IPS-NIHi7 (cell line): ENCODE measurements around the gene CST9L.
"Not testable (repeated sequence)": the region's sequence is repeated elsewhere in the genome, so short reads cannot be mapped to it uniquely, and the experiment has no call there.

Source experiments
- DNase-seq: peaks from one replicate; pipeline ENCODE4 v3.0.0; 2012; ENCODE audit warnings: mixed read lengths; ENCODE audit errors: extremely low spot score

Gene CST9L

GRCh38 chr20:23586735-23587525, 18.6 kb upstream of the CST9L start:
- DNase-seq = no peak

DNA sequence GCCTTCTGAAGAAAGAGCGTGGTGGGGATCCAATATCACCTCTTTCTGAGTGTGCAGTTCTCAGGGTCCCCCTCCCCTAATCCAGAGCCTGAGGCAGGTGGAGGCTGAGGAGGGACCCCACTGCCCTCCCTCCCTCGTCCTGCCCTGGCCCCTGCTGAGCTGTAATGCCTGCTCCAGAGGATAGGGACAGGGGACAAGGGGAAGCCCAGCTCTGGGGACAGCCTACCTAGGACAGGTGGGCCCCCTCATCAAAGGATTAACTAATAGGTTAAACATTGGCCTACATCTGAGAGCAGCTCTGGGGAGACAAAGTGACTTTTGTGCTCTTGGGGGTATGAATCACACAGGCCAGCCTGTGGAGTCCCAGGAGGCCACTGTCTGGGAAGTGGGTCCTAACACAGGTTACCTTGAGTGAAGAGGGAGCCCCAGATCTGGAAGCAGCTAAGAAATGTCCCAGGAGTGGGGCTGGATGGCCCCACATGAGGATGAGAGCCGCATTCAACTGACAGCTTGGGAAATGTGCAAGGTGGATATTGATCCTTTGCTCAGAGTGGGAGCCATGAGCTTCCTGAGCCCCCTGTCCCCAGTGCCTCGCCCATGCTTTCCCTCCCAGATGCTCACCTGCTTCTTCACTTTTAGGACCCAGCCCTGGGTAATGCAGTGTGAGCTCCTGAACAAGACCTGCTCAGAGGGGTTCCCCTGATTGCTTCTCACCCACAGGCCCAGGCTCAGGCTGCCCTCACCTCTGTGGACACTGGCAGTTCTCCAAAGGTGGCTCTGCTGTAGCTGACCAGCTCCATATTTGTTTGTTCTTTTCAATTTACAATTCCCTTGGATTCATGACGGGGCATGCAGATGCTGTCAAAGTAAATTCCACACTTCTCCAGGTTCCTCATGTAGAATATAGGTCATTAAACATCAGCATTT, 17.8 kb upstream of the CST9L start:
- DNase-seq = no peak

DNA sequence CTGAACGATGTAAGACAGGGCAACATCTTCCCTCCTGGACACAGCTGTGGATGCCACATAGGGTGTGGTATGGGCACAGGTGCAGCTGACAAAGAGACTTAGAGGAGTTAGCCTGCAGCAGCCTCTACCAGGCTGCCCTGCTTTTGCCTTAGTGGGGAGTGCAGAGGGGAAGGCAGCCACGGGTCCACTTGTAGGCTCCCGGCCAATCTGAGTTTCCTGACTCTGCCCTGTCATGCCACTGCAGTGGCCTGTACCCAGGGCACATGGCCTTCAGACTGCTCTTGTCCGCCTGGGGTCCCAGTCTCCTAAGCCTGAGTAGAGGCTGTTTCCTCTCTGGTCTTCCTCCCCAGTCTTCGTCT, 17.1 kb upstream of the CST9L start:
- no peak for DNase-seq

- no peak for DNase-seq
Observed at GRCh38 chr20:23584434-23585199, 16.3 kb upstream of the CST9L start.

DNA sequence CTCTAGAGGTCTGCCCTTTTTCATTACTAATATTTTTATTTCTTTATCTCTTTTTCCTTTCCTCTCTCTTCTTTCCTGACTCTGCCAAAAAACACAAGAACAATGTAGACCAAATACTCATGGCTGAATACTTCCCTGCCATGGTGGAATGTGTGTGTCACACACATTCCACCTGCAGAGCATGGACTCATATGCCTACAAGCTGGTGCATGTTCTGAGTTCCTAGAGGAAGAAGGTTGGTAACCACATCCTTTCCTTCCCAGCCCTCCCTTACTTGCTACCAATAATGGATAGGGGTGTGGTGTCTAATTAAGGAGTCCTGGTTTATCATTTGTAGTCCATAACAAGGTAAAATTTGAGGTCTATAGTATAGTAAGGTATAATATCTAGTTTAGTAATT, 15.2 kb upstream of the CST9L start:
- no peak for DNase-seq

- no peak for DNase-seq
Observed at GRCh38 chr20:23582293-23582692, 14.0 kb upstream of the CST9L start.

GRCh38 chr20:23581833-23582232, 13.5 kb upstream of the CST9L start:
- not testable (repeated sequence) for DNase-seq

- DNase-seq = no peak
Observed at GRCh38 chr20:23574977-23575376, 6.7 kb upstream of the CST9L start.

- no peak for DNase-seq
Observed at GRCh38 chr20:23570178-23570760, 2.0 kb upstream of the CST9L start.

DNA sequence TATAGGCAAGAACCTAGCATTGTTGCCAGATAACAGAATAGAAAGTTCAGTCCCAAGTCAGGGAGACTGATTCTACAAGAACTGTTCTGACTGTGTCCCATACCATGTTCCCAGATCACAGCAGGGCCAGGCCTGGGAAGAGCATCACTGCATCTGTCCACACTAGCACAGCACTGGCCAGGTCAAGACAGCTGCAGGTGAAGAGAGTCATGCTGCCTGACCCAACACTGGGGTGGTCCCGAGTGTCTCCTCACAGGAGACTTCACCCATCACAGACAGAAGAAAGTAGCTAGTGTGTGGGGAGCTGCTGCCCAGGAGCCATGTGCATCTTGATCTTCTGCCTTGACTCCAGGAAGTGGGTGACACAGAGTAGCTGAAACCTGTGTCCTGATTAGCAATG, 1.3 kb upstream of the CST9L start:
- no peak for DNase-seq

DNA sequence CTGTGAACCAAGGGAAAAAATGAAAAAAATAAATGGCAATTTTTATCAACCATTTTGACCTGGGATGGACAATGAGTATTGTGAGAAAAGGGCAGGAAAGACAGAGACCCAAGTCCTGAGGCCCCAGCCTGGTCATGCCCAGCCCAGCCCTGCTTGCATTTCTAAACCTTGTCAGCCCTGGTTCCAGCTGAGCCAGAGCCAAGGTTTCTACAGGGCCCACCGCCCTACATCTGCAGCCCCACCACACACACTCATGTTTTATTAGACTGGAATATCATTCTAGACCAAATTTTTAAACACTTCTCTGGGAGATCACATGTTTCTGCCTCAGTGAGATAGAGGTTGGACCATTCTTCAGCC, 667 bp upstream of the CST9L start:
- DNase-seq = no peak

GRCh38 chr20:23566199-23566932, 1.9 kb downstream of the CST9L start:
- DNase-seq = no peak

DNA sequence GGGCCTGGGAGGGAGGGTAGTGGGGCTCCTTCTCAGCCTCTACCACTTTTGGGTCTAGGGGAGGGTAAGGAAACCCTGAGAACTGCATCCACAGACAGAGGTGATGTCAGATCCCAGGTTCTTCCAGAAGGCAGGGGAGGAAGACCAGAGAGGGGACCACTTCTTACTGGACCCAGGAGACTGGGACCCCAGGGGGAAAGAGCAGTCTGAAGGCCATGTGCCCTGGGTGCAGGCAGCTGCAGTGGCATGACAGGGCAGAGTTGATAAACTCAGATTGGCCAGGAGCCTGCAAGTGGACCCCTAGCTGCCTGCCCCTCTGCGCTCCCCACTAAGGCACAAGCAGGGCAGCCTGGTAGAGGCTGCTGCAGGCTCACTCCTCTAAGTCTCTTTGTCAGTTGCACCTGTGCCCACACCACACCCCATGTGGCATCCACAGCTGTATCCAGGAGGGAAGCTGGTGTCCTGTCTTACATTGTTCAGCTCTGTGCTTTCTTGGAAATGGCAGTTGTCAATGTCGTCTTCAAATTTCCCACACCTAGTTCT, 2.7 kb downstream of the CST9L start:
- DNase-seq = no peak

GRCh38 chr20:23564927-23565326, 3.4 kb downstream of the CST9L start:
- no peak for DNase-seq

DNA sequence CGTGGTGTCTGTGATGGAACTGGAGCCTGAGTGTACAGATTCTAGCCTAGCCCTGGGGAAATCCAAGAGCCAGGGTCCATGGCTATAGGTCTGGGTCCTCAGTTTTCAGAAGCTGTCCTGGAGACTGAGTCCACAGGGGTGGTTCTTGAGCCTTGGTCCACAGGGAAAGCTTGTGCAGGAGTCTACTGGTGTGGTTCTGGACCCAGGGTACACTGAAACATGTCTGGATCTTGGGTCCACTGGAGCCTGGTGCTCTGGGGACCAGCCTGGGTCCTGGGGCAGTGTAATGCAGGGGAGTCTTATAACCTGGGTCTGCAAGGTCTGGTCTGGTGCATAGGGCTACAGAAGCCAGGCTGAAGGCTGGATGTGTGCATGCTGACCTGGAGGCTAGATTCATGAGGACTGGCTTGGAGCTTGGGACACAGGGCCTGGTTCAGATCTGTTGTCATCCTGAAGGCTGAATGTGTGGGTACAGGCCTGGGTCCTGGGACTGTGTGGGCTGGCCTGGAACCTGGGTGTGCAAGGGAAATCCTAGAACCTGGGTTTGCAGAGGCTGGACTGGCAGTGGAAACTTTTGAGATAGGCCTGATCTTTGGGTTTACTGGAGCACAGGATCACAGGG, 5.5 kb downstream of the CST9L start:
- DNase-seq = no peak

GRCh38 chr20:23554401-23554800, 13.9 kb downstream of the CST9L start:
- DNase-seq = no peak

DNA sequence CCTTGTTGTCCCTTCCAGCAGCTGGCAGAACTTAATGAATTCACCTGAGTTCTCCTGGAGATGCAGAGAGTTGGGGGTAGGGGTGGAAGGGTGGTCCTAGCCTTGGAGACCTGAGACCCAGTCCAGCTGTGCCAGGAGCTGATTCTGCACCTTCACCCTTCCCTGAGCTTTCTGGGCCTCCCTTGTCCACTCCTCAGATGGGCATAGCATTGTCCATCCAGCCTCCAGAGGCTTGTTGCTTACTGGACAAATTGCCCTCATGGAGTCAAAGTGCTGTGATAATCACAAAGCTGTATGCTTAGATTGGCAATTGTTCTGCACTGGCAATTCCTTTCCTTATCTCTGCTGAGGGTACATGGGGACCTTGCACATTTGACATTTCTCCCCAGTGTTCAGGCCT, 16.5 kb downstream of the CST9L start:
- DNase-seq = no peak

- no peak for DNase-seq
Observed at GRCh38 chr20:23551383-23551782, 16.9 kb downstream of the CST9L start.

- no peak for DNase-seq
Observed at GRCh38 chr20:23550227-23550626, 18.1 kb downstream of the CST9L start.

DNA sequence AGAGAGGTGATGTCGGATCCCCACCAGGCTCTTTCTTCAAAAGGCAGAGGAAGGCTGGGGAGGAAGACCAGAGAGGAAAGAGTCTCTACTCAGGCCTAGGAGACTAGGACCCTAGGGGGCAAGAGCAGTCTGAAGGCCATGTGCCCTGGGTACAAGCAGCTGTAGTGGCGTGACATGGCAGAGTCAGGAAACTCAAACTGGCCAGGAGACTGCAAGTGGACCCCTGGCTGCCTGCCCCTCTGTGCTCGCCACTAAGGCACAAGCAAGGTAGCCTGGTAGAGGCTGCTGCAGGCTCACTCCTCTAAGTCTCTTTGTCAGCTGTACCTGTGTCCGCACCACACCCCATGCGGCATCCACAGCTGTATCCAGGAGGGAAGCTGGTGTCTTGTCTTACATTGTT, 19.9 kb downstream of the CST9L start:
- DNase-seq = no peak

DNA sequence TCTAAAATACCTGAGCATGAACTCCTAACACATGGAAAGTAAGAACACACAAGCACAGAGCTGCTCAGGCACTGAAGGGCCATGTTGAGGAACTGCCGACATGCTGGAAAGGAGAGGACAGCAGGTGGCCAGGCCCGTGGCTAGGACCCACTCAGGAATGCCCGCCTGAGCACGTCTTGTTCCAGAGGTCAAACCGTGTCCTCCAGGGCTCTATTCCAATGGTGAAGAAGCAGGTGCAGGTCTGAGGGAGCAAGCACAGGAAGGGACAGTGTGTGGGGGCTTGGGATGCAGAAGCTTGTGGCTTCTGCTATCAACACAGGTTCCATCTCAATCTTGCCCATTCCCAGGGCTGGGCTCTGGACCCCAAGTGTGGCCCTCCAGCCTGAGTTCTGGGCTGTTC, 20.7 kb downstream of the CST9L start:
- DNase-seq = no peak
